ENCODE data around the gene CACNB4.

The CACNB4 gene

DNA sequence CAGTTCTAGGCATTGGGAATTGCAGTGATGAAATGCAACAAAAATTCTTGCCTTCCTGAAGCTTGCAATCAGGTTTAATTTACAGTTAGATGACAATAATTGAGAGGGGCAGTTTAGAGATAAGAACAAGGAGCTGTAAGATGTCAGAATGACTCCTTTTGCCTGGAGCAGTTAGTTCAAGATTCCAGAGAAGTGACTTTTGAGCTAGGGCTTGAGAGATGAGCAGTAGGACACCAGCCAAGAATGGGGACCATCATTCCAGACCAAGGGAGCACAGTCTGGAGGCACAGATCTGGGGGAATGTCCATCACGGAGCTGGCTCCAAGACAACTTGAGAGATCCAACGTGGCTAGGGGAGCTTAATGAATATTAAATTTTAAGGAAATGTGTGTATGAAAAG lies 26.8 kb downstream of the CACNB4 start:
- DNase-seq (ENCODE audit: low read depth in 1 of 2, low spot score in 1 of 2), result no peak
- H3K27ac ChIP-seq (replicated peaks), result no peak overlapping the region
- TF ChIP-seq, protein P1, sequence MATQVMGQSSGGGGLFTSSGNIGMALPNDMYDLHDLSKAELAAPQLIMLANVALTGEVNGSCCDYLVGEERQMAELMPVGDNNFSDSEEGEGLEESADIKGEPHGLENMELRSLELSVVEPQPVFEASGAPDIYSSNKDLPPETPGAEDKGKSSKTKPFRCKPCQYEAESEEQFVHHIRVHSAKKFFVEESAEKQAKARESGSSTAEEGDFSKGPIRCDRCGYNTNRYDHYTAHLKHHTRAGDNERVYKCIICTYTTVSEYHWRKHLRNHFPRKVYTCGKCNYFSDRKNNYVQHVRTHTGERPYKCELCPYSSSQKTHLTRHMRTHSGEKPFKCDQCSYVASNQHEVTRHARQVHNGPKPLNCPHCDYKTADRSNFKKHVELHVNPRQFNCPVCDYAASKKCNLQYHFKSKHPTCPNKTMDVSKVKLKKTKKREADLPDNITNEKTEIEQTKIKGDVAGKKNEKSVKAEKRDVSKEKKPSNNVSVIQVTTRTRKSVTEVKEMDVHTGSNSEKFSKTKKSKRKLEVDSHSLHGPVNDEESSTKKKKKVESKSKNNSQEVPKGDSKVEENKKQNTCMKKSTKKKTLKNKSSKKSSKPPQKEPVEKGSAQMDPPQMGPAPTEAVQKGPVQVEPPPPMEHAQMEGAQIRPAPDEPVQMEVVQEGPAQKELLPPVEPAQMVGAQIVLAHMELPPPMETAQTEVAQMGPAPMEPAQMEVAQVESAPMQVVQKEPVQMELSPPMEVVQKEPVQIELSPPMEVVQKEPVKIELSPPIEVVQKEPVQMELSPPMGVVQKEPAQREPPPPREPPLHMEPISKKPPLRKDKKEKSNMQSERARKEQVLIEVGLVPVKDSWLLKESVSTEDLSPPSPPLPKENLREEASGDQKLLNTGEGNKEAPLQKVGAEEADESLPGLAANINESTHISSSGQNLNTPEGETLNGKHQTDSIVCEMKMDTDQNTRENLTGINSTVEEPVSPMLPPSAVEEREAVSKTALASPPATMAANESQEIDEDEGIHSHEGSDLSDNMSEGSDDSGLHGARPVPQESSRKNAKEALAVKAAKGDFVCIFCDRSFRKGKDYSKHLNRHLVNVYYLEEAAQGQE (IDR thresholded peaks at IDR 0.05; ENCODE audit: insufficient replicate concordance, low read depth), result no peak
- TF ChIP-seq, protein P2, sequence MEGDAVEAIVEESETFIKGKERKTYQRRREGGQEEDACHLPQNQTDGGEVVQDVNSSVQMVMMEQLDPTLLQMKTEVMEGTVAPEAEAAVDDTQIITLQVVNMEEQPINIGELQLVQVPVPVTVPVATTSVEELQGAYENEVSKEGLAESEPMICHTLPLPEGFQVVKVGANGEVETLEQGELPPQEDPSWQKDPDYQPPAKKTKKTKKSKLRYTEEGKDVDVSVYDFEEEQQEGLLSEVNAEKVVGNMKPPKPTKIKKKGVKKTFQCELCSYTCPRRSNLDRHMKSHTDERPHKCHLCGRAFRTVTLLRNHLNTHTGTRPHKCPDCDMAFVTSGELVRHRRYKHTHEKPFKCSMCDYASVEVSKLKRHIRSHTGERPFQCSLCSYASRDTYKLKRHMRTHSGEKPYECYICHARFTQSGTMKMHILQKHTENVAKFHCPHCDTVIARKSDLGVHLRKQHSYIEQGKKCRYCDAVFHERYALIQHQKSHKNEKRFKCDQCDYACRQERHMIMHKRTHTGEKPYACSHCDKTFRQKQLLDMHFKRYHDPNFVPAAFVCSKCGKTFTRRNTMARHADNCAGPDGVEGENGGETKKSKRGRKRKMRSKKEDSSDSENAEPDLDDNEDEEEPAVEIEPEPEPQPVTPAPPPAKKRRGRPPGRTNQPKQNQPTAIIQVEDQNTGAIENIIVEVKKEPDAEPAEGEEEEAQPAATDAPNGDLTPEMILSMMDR (IDR thresholded peaks at IDR 0.05; ENCODE audit: insufficient read depth, low read length), result no peak
- TF ChIP-seq SPI1 (IDR thresholded peaks at IDR 0.05; ENCODE audit: borderline replicate concordance, low read depth), result no peak
- no peak for TF ChIP-seq GABPA (IDR thresholded peaks at IDR 0.05; ENCODE audit: low read depth)
- TF ChIP-seq POLR2AphosphoS5 (IDR thresholded peaks at IDR 0.05; ENCODE audit: low read depth), result no peak

DNA sequence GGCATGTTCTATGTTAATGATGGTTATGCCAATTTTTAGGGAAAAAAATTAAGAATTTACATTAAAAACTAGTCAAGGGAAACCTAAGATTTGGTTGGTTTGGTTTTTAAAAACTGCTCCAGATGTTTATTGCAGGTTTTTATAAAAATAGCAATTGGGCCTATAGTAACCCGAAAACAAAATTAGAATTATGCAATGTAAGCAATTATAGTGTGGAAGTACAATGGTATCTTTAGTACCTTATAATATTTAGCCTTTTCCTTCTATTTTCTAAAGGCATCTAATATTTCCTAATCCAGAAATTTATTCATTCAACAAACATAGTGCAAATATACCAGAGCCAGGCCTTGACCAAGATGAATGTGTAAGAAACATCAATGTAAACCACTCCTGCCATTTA lies 27.3 kb downstream of the CACNB4 start:
- H3K4me3 ChIP-seq (replicated peaks; ENCODE audit: insufficient read depth, low read length), result no peak overlapping the region
- no peak for DNase-seq (ENCODE audit: low read depth in 1 of 2, low spot score in 1 of 2)
- no peak overlapping the region for H3K27ac ChIP-seq (replicated peaks)
- H3K27me3 ChIP-seq (ENCODE audit: insufficient read depth, poor library complexity, severe bottlenecking), result no peaks in the 10 kb centered on the region
- TF ChIP-seq POLR2AphosphoS5 (IDR thresholded peaks at IDR 0.05; ENCODE audit: low read depth), result no peak
- TF ChIP-seq SPI1 (IDR thresholded peaks at IDR 0.05; ENCODE audit: borderline replicate concordance, low read depth), result no peak
- TF ChIP-seq GABPA (IDR thresholded peaks at IDR 0.05; ENCODE audit: low read depth), result no peak
- TF ChIP-seq, protein P2 (IDR thresholded peaks at IDR 0.05; ENCODE audit: insufficient read depth, low read length), result no peak
- TF ChIP-seq, protein P1 (IDR thresholded peaks at IDR 0.05; ENCODE audit: insufficient replicate concordance, low read depth), result no peak

More for the DNA sequence above, 26.8 kb downstream of the CACNB4 start:
- no peaks in the 10 kb centered on the region for H3K27me3 ChIP-seq (ENCODE audit: insufficient read depth, poor library complexity, severe bottlenecking)
- H3K4me3 ChIP-seq (replicated peaks; ENCODE audit: insufficient read depth, low read length), result no peak overlapping the region

DNA sequence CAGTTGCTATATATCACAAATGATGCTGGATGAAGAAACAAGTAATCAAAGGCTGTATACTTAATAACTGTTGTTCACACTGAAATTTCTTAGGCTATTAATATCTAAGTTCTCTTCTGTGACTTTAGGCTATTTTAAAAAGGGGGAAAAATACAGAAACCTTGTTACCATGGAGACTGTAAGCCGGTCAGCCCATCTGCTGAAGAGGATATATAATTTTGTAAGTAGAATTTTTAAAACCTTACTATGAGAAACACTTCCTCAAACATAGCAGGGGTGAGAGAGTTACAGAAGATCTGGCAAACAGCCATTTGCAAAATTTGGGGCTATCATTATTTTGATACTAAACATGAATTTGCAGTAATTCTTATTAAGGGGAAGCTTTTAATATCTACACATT lies 27.8 kb downstream of the CACNB4 start:
- H3K4me3 ChIP-seq (replicated peaks; ENCODE audit: insufficient read depth, low read length), result no peak overlapping the region
- TF ChIP-seq SPI1 (IDR thresholded peaks at IDR 0.05; ENCODE audit: borderline replicate concordance, low read depth), result peak; percentile 75
- no peak for TF ChIP-seq GABPA (IDR thresholded peaks at IDR 0.05; ENCODE audit: low read depth)
- TF ChIP-seq, protein P2 (IDR thresholded peaks at IDR 0.05; ENCODE audit: insufficient read depth, low read length), result no peak
- no peak overlapping the region for H3K27ac ChIP-seq (replicated peaks)
- H3K27me3 ChIP-seq (ENCODE audit: insufficient read depth, poor library complexity, severe bottlenecking), result no peaks in the 10 kb centered on the region
- no peak for DNase-seq (ENCODE audit: low read depth in 1 of 2, low spot score in 1 of 2)

GRCh38 chr2:152068226-152068625 lies 30.6 kb downstream of the CACNB4 start:
- H3K4me3 ChIP-seq (replicated peaks; ENCODE audit: insufficient read depth, low read length), result no peak overlapping the region
- no peak for TF ChIP-seq POLR2AphosphoS5 (IDR thresholded peaks at IDR 0.05; ENCODE audit: low read depth)
- TF ChIP-seq, protein P2 (IDR thresholded peaks at IDR 0.05; ENCODE audit: insufficient read depth, low read length), result no peak
- no peak for TF ChIP-seq GABPA (IDR thresholded peaks at IDR 0.05; ENCODE audit: low read depth)
- TF ChIP-seq, protein P1 (IDR thresholded peaks at IDR 0.05; ENCODE audit: insufficient replicate concordance, low read depth), result no peak
- no peak for TF ChIP-seq SPI1 (IDR thresholded peaks at IDR 0.05; ENCODE audit: borderline replicate concordance, low read depth)
- DNase-seq (ENCODE audit: low read depth in 1 of 2, low spot score in 1 of 2), result no peak
- no peak overlapping the region for H3K27ac ChIP-seq (replicated peaks)
- H3K27me3 ChIP-seq (ENCODE audit: insufficient read depth, poor library complexity, severe bottlenecking), result no peaks in the 10 kb centered on the region
